Epithelial cell of prostate (primary cell): Measurements from ENCODE around the gene GCHFR.

Experiments
- DNase-seq: peaks from one replicate; pipeline ENCODE4 v3.0.0-alpha.2; 2011; ENCODE audit warnings: low read depth, low spot score
- H3K27ac ChIP-seq: fragments of 450-650 bp; 2 replicates; pipeline ENCODE4 v1.5.1; 2017; ENCODE audit warnings: mild to moderate bottlenecking

The GCHFR gene

GRCh38 chr15:40763801-40764628 is at the start of gene GCHFR:
Gene GCHFR (plus strand): TSS chr15:40764068. CDS start chr15:40764181, 113 bp downstream.
- H3K27ac ChIP-seq = peak within 1 kb of the TSS; percentile 47
- no peak for DNase-seq

DNA sequence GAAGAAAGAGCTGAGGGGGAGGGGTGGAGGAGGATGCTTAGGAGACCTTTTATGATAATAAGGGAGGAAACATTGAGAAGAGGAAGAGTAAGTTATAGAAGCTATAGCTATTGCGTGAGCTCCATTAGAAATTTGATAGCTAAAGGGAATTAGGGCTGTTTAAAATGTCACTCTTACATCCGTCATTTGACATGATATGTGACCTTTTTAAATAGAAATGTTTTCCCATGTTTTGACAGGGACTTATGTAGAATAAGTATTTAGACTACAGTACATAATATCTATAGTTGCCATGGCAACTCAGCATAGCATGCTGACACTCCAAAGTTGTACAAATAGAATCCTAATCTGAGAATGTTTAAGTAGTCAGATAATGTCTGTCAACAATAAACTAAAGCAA is 49.7 kb upstream of the GCHFR start:
- no peak for DNase-seq
- H3K27ac ChIP-seq = no peak overlapping the region

DNA sequence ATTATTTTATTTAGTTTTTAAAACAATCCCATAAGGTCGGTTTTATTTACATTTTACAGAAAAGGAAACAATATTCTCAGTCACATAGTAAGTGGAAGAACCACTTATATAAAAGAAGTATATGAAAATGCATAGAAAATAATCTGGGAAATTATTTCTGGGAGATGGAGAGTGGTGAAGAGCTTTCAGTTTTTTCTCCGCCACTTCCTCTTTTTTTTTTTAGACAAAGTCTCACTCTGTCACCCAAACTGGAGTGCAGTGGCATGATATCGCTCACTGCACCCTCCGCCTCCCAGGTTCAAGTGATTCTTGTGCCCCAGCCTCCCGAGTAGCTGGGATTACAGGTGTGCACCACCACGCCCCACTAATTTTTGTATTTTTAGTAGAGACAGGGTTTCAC is 47.7 kb upstream of the GCHFR start:
- no peak for DNase-seq
- H3K27ac ChIP-seq = no peak overlapping the region

DNA sequence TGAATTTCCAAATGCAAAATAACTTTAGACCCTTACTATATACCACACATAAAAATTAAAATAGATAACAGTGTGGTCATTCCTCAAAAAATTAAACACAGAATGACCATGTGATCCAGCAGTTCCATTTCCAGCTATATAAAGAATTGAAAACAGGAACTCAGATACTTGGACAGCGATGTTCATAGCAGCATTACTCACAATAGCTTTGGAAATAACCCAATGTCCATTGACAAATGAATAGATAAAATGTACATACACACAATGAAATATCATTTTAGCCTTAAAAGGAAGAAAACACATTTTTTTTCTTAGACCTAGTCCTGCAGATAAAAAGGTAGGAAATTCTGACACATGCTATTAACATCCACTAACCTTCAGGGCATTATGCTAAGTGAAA is 42.2 kb upstream of the GCHFR start:
- no peak for DNase-seq

GRCh38 chr15:40722354-40722753 is 41.5 kb upstream of the GCHFR start:
- no peak overlapping the region for H3K27ac ChIP-seq
- no peak for DNase-seq

More for the DNA sequence above, 42.2 kb upstream of the GCHFR start:
- no peak overlapping the region for H3K27ac ChIP-seq

DNA sequence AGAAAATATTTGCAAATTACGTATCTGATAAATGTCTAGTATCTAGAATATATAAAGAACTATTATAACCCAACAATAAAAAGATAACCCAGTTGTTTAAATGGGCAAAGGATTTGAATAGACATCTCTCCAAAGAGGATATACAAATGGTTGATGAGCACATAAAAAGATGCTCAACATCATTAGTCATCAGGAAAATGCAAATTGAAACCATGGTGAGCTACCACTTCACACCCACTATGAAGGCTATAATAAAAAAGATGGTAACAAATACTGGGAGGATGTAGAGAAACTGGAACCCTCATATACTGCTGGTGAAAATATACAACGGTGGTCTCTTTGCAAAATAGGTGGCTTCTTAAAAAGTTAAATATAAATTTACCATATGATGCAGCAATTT is 40.9 kb upstream of the GCHFR start:
- no peak overlapping the region for H3K27ac ChIP-seq
- no peak for DNase-seq

DNA sequence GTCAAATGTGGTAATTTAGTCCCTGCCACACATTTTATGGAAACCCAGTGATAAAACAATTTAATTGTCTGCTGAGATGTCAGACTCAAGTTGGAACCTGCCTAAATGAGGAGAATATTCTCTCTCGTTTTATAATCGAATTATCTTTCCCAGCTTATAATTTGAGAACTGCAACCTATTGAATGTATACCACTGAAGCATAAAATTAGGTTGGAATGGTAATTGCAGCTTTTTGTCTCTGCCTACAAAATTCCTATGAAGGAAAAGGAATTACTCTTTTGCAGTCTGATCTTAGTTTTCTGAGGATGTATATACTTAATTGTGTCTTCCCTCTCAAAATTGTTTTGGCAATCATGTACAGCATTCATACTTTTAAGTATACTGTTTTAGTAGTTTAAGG is 39.9 kb upstream of the GCHFR start:
- DNase-seq = no peak
- H3K27ac ChIP-seq = no peak overlapping the region

DNA sequence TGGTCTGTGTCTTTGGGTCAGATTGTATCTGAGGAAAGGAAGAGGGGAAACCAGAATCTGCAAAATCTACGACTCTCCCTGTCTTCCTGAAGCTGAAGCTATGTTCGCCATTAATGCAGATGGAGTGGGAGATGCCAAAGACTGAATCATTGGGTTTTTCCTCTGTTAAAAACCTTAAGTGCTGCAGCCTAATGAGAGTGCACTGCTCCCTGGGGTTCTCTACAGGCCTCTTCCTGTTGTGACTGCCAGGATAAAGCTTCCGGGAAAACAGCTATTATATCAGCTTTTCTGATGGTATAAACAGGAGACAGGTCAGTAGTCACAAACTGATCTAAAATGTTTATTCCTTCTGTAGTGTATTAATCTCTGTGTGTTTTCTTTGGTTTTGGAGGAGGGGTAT is 32.8 kb upstream of the GCHFR start:
- H3K27ac ChIP-seq = no peak overlapping the region
- no peak for DNase-seq

- no peak for DNase-seq
- H3K27ac ChIP-seq = no peak overlapping the region
Observed at GRCh38 chr15:40736575-40736974, 27.3 kb upstream of the GCHFR start.

- no peak overlapping the region for H3K27ac ChIP-seq
- DNase-seq = no peak
Observed at GRCh38 chr15:40737048-40737447, 26.8 kb upstream of the GCHFR start.

DNA sequence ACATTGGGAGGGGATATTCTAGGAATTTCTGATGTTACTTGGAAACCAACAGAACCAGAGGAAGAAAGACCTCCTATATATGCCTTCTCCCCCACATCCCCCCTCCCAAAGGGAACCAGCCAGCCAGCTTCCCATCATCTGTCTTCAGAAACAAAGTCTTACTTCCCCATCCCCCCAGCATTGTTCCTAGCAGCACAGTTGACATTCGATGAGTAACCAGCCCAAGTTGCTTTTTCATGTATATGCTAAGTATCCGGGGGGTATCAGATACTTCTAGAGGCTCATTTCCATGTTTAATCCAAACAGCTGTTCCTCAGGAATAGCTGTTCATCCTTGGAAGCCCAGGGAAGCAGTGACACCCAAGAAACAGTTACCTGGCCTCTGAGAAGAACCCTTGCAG is 24.8 kb upstream of the GCHFR start:
- DNase-seq = no peak
- H3K27ac ChIP-seq = no peak overlapping the region

- DNase-seq = no peak
- H3K27ac ChIP-seq = no peak overlapping the region
Observed at GRCh38 chr15:40739854-40740253, 24.0 kb upstream of the GCHFR start.

GRCh38 chr15:40743485-40743901 is 20.4 kb upstream of the GCHFR start:
- peak overlapping the region; percentile 37 for H3K27ac ChIP-seq
- DNase-seq = no peak

DNA sequence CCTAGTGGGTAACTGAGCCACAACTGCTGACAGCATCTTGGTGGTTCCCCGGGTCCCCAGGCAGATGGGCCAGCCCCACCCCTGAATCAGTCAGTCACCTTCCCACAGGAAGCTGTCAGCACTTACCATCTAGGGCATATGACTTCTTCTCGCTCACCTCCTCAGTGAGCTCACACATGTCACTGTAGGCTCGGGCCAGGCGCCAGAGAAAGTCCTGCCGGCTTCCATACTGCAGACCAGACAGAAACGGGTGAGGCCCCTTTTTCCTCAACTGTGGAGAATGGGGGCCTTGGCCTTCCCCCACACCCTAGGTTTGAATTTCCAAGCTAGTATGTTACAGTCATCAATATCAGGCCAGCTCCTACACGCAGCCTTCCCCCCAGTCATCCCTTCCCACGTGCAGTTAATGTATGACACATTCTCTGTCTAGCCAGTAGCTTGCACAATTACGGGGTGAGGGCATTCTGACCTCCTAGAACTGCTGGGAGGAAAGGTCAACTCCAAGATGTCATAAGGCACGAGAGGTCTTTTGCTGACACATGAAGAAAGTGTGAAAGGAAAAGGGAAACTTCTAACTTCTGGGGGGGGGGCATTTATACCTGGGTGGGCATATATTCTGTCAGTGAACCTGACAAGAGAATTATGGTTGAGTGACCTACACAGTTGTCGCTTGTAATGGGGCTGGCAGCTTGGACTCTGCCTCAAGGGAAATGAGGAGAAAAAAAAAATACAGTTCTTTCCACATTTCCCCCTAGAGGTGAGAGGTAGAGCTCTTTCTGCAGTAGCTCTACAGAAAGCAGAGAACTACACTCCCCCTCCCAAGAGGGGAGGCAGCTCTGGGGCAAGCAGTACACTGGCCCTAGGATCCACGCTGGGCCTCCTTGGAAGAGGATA is 19.7 kb upstream of the GCHFR start:
- peak; percentile 60 for DNase-seq
- peak overlapping the region; percentile 37 for H3K27ac ChIP-seq

DNA sequence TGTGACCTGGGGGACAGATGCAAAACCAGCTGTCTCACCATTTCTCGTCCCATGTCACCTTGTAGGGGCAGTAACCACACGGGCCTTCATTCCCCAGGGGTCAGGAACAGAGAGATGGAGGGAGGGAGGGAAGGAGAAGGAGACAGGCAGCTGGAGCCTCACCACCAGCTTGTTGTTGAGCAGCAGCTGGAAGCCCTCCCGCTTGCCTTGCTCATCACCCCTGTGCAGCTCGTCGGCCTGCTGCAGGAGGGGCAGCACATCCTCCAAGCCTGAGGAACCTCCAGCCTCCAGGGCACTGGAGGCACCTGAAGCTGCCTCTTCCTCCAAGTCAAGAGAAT is 19.1 kb upstream of the GCHFR start:
- H3K27ac ChIP-seq = no peak overlapping the region
- DNase-seq = no peak

GRCh38 chr15:40746916-40747418 is 16.9 kb upstream of the GCHFR start:
- DNase-seq = no peak
- no peak overlapping the region for H3K27ac ChIP-seq

- DNase-seq = no peak
- H3K27ac ChIP-seq = no peak overlapping the region
Observed at GRCh38 chr15:40747685-40748631, 15.9 kb upstream of the GCHFR start.

DNA sequence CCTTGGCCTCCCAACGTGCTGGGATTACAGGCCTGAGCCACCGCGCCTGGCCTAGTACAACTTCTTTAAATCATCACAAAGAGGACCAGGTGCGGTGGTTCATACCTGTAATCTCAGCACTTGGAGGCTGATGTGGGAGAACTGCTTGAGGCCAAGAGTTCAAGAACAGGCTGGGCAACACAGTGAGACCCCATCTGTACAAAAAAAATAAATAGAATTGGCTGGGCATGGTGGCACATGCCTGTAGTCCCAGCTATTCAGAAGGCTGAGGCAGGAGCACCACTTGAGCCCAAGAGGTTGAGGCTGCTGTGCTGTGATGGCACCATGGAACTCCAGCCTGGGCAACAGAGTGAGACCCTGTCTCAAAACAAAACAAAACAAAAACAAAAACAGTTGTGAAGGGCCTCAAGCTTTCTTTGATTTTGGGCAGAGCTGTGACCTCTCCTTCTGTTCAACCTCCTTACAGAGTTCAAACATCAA is 14.7 kb upstream of the GCHFR start:
- H3K27ac ChIP-seq = no peak overlapping the region
- DNase-seq = no peak

- no peak overlapping the region for H3K27ac ChIP-seq
- DNase-seq = no peak
Observed at GRCh38 chr15:40750885-40751284, 13.0 kb upstream of the GCHFR start.

DNA sequence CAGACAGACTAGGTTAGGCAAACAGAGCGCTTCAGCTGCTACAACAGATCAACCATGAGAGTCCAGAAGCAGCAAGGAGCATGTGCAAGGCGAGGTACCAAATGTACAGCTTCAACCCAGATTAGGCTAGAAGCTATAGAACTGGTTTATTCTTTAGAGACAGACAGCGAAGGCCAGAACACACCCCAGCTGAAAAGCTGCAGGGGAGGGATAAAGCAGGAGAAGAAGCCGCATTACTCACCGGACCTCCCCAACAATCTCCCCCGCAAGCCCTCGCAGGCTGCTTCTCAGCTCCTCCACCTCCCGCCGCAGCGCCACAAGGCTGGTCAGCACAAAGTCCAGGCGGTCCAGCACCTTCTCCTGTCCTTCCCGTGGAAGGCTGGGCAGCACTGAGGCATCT is 12.1 kb upstream of the GCHFR start:
- no peak for DNase-seq
- no peak overlapping the region for H3K27ac ChIP-seq
